GM18511 (cell line): Measurements from ENCODE around the gene MUC20.
"Not testable (repeated sequence)": the region's sequence is repeated elsewhere in the genome, so short reads cannot be mapped to it uniquely, and the experiment has no call there.

Experiments
- ATAC-seq: cut with Tn5 transposase; IDR thresholded peaks from one replicate; pipeline ENCODE4 v1.9.1; 2021; ENCODE audit warnings: mild to moderate bottlenecking, moderate library complexity; ENCODE audit not compliant: unreplicated experiment

Gene MUC20

GRCh38 chr3:195769551-195769950, 48.8 kb downstream of the MUC20 start:
- ATAC-seq, result no peak

GRCh38 chr3:195770081-195770840, 49.5 kb downstream of the MUC20 start:
- ATAC-seq, result no peak

- ATAC-seq, result not testable (repeated sequence)
Measured at GRCh38 chr3:195770841-195771645, 50.3 kb downstream of the MUC20 start.

GRCh38 chr3:195771646-195772300, 51.0 kb downstream of the MUC20 start:
- ATAC-seq, result no peak

- ATAC-seq, result no peak
Measured at GRCh38 chr3:195773956-195774537, 53.3 kb downstream of the MUC20 start.

GRCh38 chr3:195774917-195775316, 54.1 kb downstream of the MUC20 start:
- no peak for ATAC-seq

GRCh38 chr3:195777975-195778374, 57.2 kb downstream of the MUC20 start:
- ATAC-seq, result no peak

- ATAC-seq, result not testable (repeated sequence)
Measured at GRCh38 chr3:195781236-195781635, 60.5 kb downstream of the MUC20 start.
